Measurements from ENCODE around the gene FIP1L1.

The FIP1L1 gene

GRCh38 chr4:53481586-53481985 is 104.1 kb downstream of the FIP1L1 start:
- no peak for TF ChIP-seq CTCF (IDR thresholded peaks at IDR 0.05; ENCODE audit: insufficient read depth, low read depth, low read length, missing control alignments)
- no peak overlapping the region for H3K4me3 ChIP-seq (ENCODE audit: low read length)

GRCh38 chr4:53483250-53483649 is 105.8 kb downstream of the FIP1L1 start:
- no peak overlapping the region for H3K4me3 ChIP-seq (ENCODE audit: low read length)
- TF ChIP-seq CTCF (IDR thresholded peaks at IDR 0.05; ENCODE audit: insufficient read depth, low read depth, low read length, missing control alignments), result no peak
- no peak for DNase-seq (ENCODE audit: low read depth)

More at GRCh38 chr4:53481586-53481985, 104.1 kb downstream of the FIP1L1 start:
- DNase-seq (ENCODE audit: low read depth), result no peak

GRCh38 chr4:53484911-53485657 is 107.6 kb downstream of the FIP1L1 start:
- H3K4me3 ChIP-seq (ENCODE audit: low read length), result no peak overlapping the region
- no peak for TF ChIP-seq CTCF (IDR thresholded peaks at IDR 0.05; ENCODE audit: insufficient read depth, low read depth, low read length, missing control alignments)
- DNase-seq (ENCODE audit: low read depth), result no peak

- H3K4me3 ChIP-seq (ENCODE audit: low read length), result no peak overlapping the region
- no peak for DNase-seq (ENCODE audit: low read depth)
- TF ChIP-seq CTCF (IDR thresholded peaks at IDR 0.05; ENCODE audit: insufficient read depth, low read depth, low read length, missing control alignments), result no peak
Measured at GRCh38 chr4:53485658-53486040, 108.2 kb downstream of the FIP1L1 start.

- TF ChIP-seq CTCF (IDR thresholded peaks at IDR 0.05; ENCODE audit: insufficient read depth, low read depth, low read length, missing control alignments), result no peak
Measured at GRCh38 chr4:53487766-53488165, 110.3 kb downstream of the FIP1L1 start.

GRCh38 chr4:53489279-53489889 is 111.9 kb downstream of the FIP1L1 start:
- no peak for TF ChIP-seq CTCF (IDR thresholded peaks at IDR 0.05; ENCODE audit: insufficient read depth, low read depth, low read length, missing control alignments)
- DNase-seq (ENCODE audit: low read depth), result peak; percentile 64
- H3K4me3 ChIP-seq (ENCODE audit: low read length), result no peak overlapping the region

More at GRCh38 chr4:53487766-53488165, 110.3 kb downstream of the FIP1L1 start:
- no peak overlapping the region for H3K4me3 ChIP-seq (ENCODE audit: low read length)
- no peak for DNase-seq (ENCODE audit: low read depth)
